ENCODE measurements around the gene PTPN9. TPM values are rescaled to one million over a fixed set of nuclear protein-coding genes. Genes with fewer than 3 reads are reported as not detected.
"Not testable (repeated sequence)": the region's sequence is repeated elsewhere in the genome, so short reads cannot be mapped to it uniquely, and the experiment has no call there.

The PTPN9 gene
- total RNA-seq, 4 donors from 2014 or later, result 7.3 to 15.5 (median 10.8) TPM

GRCh38 chr15:75589071-75589470, 10.0 kb upstream of the PTPN9 start:
- no peak for TF ChIP-seq POLR2A (IDR thresholded peaks at IDR 0.05)
- TF ChIP-seq CTCF (IDR thresholded peaks at IDR 0.05), result no peak
- H3K4me3 ChIP-seq (ENCODE audit: low read depth, poor library complexity, severe bottlenecking), result no peak overlapping the region
- WGBS, 2 donors, result 91 to 98% methylated on average over 5 of the region's 5 CpGs
- DNase-seq (ENCODE audit: low spot score in 2 of 2), result no peak
- intact Hi-C loops (cut with DNase I; ENCODE audit: low total_unique reads), result no loop called here

DNA sequence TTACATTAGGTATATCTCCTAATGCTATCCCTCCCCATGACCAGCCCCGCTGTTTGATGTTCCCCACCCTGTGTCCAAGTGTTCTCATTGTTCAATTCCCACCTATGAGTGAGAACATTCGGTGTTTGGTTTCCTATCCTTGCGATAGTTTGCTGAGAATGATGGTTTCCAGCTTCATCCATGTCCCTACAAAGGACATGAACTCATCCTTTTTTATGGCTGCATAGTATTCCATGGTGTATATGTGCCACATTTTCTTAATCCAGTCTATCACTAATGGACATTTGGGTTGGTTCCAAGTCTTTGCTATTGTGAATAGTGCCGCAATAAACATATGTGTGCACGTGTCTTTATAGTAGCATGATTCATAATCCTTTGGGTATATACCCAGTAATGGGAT, 7.3 kb upstream of the PTPN9 start:
- DNase-seq (ENCODE audit: low spot score in 2 of 2); H3K4me3 ChIP-seq (ENCODE audit: low read depth, poor library complexity, severe bottlenecking); intact Hi-C loops (cut with DNase I; ENCODE audit: low total_unique reads): not testable (repeated sequence)
- 96 to 97% methylated on average over 5 of the region's 5 CpGs for WGBS, 2 donors

GRCh38 chr15:75584121-75584520, 5.0 kb upstream of the PTPN9 start:
- intact Hi-C loops (cut with DNase I; ENCODE audit: low total_unique reads), result no loop called here
- no peak for TF ChIP-seq POLR2A (IDR thresholded peaks at IDR 0.05)
- TF ChIP-seq CTCF (IDR thresholded peaks at IDR 0.05), result no peak
- no peak overlapping the region for H3K4me3 ChIP-seq (ENCODE audit: low read depth, poor library complexity, severe bottlenecking)
- 43 to 53% methylated on average over 4 of the region's 4 CpGs for whole genome bisulfite sequencing, 2 donors
- DNase-seq (ENCODE audit: low spot score in 2 of 2), result no peak

GRCh38 chr15:75583701-75584100, 4.6 kb upstream of the PTPN9 start:
- TF ChIP-seq POLR2A (IDR thresholded peaks at IDR 0.05) (no peak), CTCF (IDR thresholded peaks at IDR 0.05) (no peak)
- 29 to 53% methylated on average over 5 of the region's 5 CpGs for WGBS, 2 donors
- intact Hi-C loops (cut with DNase I; ENCODE audit: low total_unique reads), result no loop called here
- DNase-seq (ENCODE audit: low spot score in 2 of 2), result peak in 1 of 2 donors; percentile 36
- H3K4me3 ChIP-seq (ENCODE audit: low read depth, poor library complexity, severe bottlenecking), result no peak overlapping the region

DNA sequence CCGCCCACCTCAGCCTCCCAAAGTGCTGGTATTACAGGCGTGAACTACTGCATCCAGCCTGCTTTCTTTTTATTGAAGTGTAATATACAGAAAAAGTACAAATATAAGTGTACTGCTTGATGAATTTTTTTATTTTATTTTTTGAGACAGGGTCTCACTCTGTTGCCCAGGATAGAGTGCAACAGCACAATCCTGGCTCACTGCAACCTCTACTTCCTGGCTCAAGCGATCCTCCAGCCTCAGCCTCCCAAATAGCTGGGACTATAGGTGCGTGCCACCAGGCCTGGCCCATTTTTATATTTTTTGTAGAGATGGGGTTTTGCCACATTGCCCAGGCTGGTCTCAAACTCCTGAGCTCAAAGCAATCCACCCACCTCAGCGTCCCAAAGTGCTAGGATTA, 3.8 kb upstream of the PTPN9 start:
- H3K4me3 ChIP-seq (ENCODE audit: low read depth, poor library complexity, severe bottlenecking); intact Hi-C loops (cut with DNase I; ENCODE audit: low total_unique reads); DNase-seq (ENCODE audit: low spot score in 2 of 2): not testable (repeated sequence)
- 88 to 89% methylated on average over 5 of the region's 5 CpGs for WGBS, 2 donors

DNA sequence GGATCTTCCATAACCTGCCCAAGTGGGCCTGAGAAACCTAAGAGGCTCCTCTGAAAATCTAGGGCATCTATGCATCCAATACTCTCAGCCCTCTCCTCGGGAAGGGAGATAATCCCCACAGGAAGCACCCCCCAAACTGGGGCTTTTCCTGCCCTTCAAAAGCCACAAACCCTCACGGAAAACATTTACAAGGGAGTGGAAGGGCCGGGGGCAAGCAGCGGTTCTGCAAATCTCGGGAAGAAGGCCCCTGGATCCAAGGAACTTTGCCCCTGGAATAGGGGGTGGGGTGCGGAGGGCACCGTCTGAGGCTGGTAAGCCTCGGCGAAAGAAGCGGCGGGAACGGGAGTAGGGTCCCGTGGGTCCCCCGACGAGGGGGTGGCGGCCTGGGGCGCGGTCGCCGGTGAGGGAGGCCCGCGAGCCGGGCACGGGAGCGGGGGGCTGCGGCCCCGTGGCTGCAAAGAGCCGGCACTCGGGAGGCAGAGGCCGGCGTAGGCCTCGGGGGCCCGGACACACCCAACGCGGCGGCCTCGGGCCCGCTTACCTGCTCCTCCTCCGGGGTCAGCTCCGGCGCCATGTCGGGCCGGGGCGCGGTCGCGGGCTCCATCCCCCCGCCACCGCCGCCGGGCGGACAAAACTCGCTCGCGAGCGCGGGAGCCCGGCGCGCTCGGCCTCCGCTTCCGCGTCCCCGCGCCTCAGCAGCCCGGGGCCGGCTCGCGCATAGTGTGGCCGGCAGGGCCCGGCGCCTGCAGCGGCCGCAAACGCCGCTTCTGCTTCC, 755 bp downstream of the PTPN9 start:
- intact Hi-C loops (cut with DNase I; ENCODE audit: low total_unique reads), result no loop called here
- WGBS, 2 donors, result 1% methylated on average over 35 to 62 of the region's 77 CpGs
- H3K4me3 ChIP-seq (ENCODE audit: low read depth, poor library complexity, severe bottlenecking), result peak overlapping the region; percentile 72
- TF ChIP-seq POLR2A (IDR thresholded peaks at IDR 0.05) (no peak), CTCF (IDR thresholded peaks at IDR 0.05) (no peak)
- peak in 1 of 2 donors; percentile 87 for DNase-seq (ENCODE audit: low spot score in 2 of 2)
